Endothelial cell (in vitro differentiated cells): ENCODE data around the gene TTC8. TPM values are rescaled to one million over a fixed set of nuclear protein-coding genes. Genes with fewer than 3 reads are reported as not detected.

ENCODE experiments used
- DNase-seq: peaks from one replicate; pipeline ENCODE4 v3.0.0; 2021; ENCODE audit warnings: low spot score
- H3K27ac Mint-ChIP-seq: one replicate; pipeline ENCODE4 v1.8.0; 2021; ENCODE audit warnings: mixed read lengths, inconsistent platforms; ENCODE audit not compliant: unreplicated experiment
- H3K27me3 Mint-ChIP-seq: one replicate; pipeline ENCODE4 v1.8.0; 2021; ENCODE audit warnings: mild to moderate bottlenecking, moderate library complexity, mixed read lengths, inconsistent platforms; ENCODE audit not compliant: unreplicated experiment
- H3K36me3 Mint-ChIP-seq: one replicate; pipeline ENCODE4 v1.8.0; 2021; ENCODE audit warnings: mild to moderate bottlenecking, low read depth, mixed read lengths, inconsistent platforms; ENCODE audit not compliant: unreplicated experiment
- H3K4me1 Mint-ChIP-seq: one replicate; pipeline ENCODE4 v1.8.0; 2021; ENCODE audit warnings: mild to moderate bottlenecking, mixed read lengths, inconsistent platforms; ENCODE audit not compliant: unreplicated experiment
- H3K4me3 Mint-ChIP-seq: one replicate; pipeline ENCODE4 v1.8.0; 2021; ENCODE audit warnings: mild to moderate bottlenecking, mixed read lengths, inconsistent platforms; ENCODE audit not compliant: unreplicated experiment
- H3K9me3 Mint-ChIP-seq: one replicate; pipeline ENCODE4 v1.8.0; 2021; ENCODE audit warnings: mixed read lengths, inconsistent platforms; ENCODE audit not compliant: unreplicated experiment
- total RNA-seq: library from RNA; stranded (reverse); fragmentation: NEBNext Ultra II Directional; extraction: Animal tissue kit (Norgen Biotek cat#: 25700); gene quantifications from one replicate; pipeline ENCODE4 v1.2.1, GENCODE V29; 2021; ENCODE audit not compliant: unreplicated experiment
- TF ChIP-seq, protein P1 (sequence below): fragments of 200-600 bp; sonication (generic); IDR thresholded peaks from one replicate; pipeline ENCODE4 v1.5.0; 2021; ENCODE audit warnings: antibody characterized with exemption; ENCODE audit not compliant: unreplicated experiment

The TTC8 gene
- total RNA-seq, 1 donor from 2014 or later, result 10.0 TPM

DNA sequence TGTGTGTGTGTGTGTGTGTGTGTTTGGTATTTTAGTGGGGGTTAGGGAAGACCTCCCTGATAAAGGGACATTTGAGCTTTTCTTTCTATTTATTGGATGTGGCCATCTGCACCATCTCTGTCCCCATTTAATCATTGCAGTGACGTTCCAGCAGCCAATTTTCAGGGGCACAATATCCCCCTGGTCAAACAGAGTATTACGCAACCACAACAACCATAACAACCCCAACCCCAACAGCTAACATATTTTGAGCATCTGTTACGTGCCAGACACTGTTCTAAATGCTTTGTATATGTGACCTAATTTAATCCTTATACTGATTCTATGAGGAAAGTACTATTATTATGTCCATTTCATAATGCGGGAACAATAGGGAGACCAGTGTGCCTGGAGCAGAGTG lies 87.4 kb downstream of the TTC8 start:
- TF ChIP-seq, protein P1, sequence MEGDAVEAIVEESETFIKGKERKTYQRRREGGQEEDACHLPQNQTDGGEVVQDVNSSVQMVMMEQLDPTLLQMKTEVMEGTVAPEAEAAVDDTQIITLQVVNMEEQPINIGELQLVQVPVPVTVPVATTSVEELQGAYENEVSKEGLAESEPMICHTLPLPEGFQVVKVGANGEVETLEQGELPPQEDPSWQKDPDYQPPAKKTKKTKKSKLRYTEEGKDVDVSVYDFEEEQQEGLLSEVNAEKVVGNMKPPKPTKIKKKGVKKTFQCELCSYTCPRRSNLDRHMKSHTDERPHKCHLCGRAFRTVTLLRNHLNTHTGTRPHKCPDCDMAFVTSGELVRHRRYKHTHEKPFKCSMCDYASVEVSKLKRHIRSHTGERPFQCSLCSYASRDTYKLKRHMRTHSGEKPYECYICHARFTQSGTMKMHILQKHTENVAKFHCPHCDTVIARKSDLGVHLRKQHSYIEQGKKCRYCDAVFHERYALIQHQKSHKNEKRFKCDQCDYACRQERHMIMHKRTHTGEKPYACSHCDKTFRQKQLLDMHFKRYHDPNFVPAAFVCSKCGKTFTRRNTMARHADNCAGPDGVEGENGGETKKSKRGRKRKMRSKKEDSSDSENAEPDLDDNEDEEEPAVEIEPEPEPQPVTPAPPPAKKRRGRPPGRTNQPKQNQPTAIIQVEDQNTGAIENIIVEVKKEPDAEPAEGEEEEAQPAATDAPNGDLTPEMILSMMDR, result no peak
- no peaks in the 10 kb centered on the region for H3K36me3 Mint-ChIP-seq
- no peaks in the 10 kb centered on the region for H3K4me1 Mint-ChIP-seq
- DNase-seq, result no peak
- H3K27me3 Mint-ChIP-seq, result peaks cover 4% of the 10 kb centered on the region
- H3K27ac Mint-ChIP-seq, result no peak overlapping the region
- no peaks in the 10 kb centered on the region for H3K9me3 Mint-ChIP-seq
- H3K4me3 Mint-ChIP-seq, result no peak overlapping the region

DNA sequence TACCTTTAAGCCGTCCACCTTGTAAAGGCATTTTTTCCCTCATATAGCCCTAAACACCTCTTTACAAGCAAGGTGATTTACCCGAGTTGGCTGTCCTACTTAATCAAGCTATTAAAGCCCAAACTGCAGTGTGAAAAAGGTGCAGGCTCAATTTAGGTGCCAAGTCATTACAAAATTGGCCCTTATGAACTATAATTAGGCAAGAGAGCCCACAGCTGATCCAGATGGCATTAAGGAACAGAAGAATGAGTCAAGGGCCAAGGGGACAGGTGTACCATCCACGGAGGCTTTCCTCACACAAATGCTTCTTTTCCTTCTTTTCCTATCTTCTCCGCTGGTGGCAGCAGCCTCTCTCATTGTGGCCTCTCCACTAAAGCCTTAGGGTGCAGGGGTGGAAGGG lies 90.5 kb downstream of the TTC8 start:
- DNase-seq, result no peak
- TF ChIP-seq, protein P1, result no peak
- H3K4me3 Mint-ChIP-seq, result no peak overlapping the region
- no peak overlapping the region for H3K27ac Mint-ChIP-seq
- H3K9me3 Mint-ChIP-seq, result no peaks in the 10 kb centered on the region
- peaks cover 2% of the 10 kb centered on the region for H3K27me3 Mint-ChIP-seq
- no peaks in the 10 kb centered on the region for H3K36me3 Mint-ChIP-seq
- no peaks in the 10 kb centered on the region for H3K4me1 Mint-ChIP-seq

DNA sequence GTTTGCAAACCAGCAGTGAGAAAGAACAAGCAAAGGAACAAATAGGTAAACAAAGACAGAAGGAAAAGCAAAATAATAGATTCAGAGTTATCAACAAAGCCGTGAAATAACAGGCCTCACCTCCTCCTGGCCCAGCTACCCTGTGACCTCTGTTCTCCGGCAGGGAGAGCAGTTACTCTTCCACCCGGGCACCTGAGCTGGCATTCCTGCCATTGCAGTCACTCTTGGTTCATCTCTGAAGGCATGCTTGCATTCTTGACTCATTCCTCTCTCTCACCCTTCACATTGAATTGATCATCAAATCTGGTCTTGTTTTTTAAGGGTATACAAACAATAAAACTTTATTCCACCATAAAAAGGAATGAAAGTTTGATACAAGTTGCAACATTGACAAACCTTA lies 95.1 kb downstream of the TTC8 start:
- TF ChIP-seq, protein P1, result no peak
- H3K27me3 Mint-ChIP-seq, result no peaks in the 10 kb centered on the region
- H3K9me3 Mint-ChIP-seq, result no peaks in the 10 kb centered on the region
- no peaks in the 10 kb centered on the region for H3K36me3 Mint-ChIP-seq
- no peak for DNase-seq
- H3K27ac Mint-ChIP-seq, result no peak overlapping the region
- no peak overlapping the region for H3K4me3 Mint-ChIP-seq
- H3K4me1 Mint-ChIP-seq, result no peaks in the 10 kb centered on the region

Other genes with a start within 250 kb of the TTC8 start
- 0.13 TPM for gene EML5, start 31.7 kb upstream of the TTC8 start, total RNA-seq